Body of pancreas (tissue), 4 donors: ENCODE data around the gene CSNK1A1. TPM values are rescaled to one million over a fixed set of nuclear protein-coding genes. Genes with fewer than 3 reads are reported as not detected.

ENCODE experiments used
- ATAC-seq: fragments of 150-250 bp; one replicate; pipeline ENCODE4 v1.9.1; 2016
- DNase-seq, 4 donors: peaks; one replicate each; pipeline ENCODE4 v3.0.0-alpha.2; 2019
- H3K27ac ChIP-seq, 4 donors: fragments of 200-600 bp; sonication (generic); 1 replicate in 3 of 4; 2 replicates in 1 of 4; pipeline versions ENCODE4 v1.5.1 to v1.6.1; 2016 to 2019; ENCODE audit warnings: mild to moderate bottlenecking in 1 of 4, mixed read lengths in 1 of 4, moderate library complexity in 1 of 4
- H3K27me3 ChIP-seq, 2 donors: fragments of 200-600 bp; sonication (generic); one replicate each; pipeline ENCODE4 v1.6.0; 2016; ENCODE audit warnings: mild to moderate bottlenecking in 1 of 2
- H3K36me3 ChIP-seq, 2 donors: fragments of 200-600 bp; sonication (generic); replicated peaks in 1 of 2; 2 replicates each; pipeline ENCODE4 v1.5.1; 2016; ENCODE audit warnings: low read depth in 2 of 2; ENCODE audit not compliant: insufficient read depth in 1 of 2
- H3K4me1 ChIP-seq: fragments of 200-600 bp; sonication (generic); one replicate; pipeline ENCODE4 v1.6.0; 2016
- H3K4me3 ChIP-seq, 2 donors: fragments of 200-600 bp; sonication (generic); 1 replicate in 1 of 2; 2 replicates in 1 of 2; pipeline ENCODE4 v1.5.1; 2016 to 2019
- H3K9me3 ChIP-seq, 3 donors: fragments of 200-600 bp; sonication (generic); 1 replicate in 2 of 3; 2 replicates in 1 of 3; pipeline ENCODE4 v1.5.1; 2016
- POLR2A ChIP-seq, 3 donors: fragments of 450-650 bp; IDR thresholded peaks; one replicate each; pipeline ENCODE4 v1.6.1; 2016; ENCODE audit warnings: antibody characterized with exemption in 3 of 3, mild to moderate bottlenecking in 2 of 3
- WGBS, 2 donors: methylation state at CpG; one replicate each; pipeline ENCODE4 v1.1.5; 2017; 5-methylcytosine and 5-hydroxymethylcytosine counted together
- intact Hi-C: fragments of 100-400 bp; cut with DNase I; formaldehyde crosslinking; loops from one replicate; pipeline ENCODE4 v1.15.1; 2023
- total RNA-seq, 2 donors: library from RNA; depleted of rRNA; stranded (reverse); fragments of >200 nt; gene quantifications; one replicate each; pipeline ENCODE4 v1.1.0, GENCODE V29; 2016
- TF ChIP-seq, protein P1 (sequence below), 7 experiments: fragments of 450-650 bp in 4 of 7; fragments of 200-600 bp in 3 of 7; sonication (generic) in 3 of 7; IDR thresholded peaks; one replicate each; pipeline ENCODE4 v1.5.1; 2016 to 2019; ENCODE audit warnings: antibody characterized with exemption in 7 of 7

The CSNK1A1 gene
- total RNA-seq, 2 donors from 2014 or later: 82.4 to 85.4 TPM

DNA sequence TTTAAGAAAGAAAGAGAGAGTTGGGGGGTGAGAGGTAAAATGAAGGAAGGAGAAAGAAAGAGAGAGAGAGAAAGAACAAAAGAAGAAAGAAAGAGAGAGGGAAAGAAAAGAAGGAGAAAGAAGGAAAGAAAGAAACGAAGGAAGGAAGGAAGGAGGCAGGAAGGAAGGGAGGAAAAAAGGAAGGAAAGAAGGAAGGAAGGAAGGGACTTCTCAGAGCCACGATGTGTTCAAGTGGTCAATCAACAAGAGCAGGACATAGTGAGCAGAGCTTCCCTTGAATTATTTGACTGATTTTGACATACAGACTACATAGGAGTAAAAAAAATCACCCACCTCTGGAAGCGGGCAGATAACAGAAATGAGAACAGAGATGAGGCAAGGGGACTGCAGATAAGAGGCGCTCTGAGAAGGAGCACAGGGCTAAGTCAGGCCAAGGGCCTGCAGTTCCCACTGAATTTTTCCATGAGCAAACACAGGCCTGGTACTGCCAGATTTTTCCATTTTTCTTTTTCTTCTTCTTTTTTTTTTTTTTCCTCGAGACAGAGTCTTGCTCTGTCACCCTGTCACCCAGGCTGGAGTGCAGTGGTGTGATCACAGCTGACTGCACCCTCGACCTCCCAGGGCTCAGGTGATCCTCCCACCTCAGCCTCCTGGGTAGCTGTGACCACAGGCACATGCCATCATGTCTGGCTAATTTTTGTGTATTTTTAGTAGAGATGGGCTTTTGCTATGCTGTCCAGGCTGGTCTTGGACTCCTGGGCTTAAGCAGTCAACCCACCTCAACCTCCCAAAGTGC is 94.4 kb downstream of the CSNK1A1 start:
- intact Hi-C loops: no loop called here
- H3K36me3 ChIP-seq: no peaks in the 10 kb centered on the region
- no peaks in the 10 kb centered on the region for H3K9me3 ChIP-seq
- WGBS, 2 donors: 32 to 53% methylated on average over 6 of the region's 6 CpGs
- DNase-seq (no peak), ATAC-seq (peak; percentile 23)
- H3K4me3 ChIP-seq: no peak overlapping the region
- peak overlapping the region in 1 of 4 donors; percentile 41 for H3K27ac ChIP-seq
- H3K27me3 ChIP-seq: no peaks in the 10 kb centered on the region
- H3K4me1 ChIP-seq: peaks cover 29% of the 10 kb centered on the region
- TF ChIP-seq, protein P1, sequence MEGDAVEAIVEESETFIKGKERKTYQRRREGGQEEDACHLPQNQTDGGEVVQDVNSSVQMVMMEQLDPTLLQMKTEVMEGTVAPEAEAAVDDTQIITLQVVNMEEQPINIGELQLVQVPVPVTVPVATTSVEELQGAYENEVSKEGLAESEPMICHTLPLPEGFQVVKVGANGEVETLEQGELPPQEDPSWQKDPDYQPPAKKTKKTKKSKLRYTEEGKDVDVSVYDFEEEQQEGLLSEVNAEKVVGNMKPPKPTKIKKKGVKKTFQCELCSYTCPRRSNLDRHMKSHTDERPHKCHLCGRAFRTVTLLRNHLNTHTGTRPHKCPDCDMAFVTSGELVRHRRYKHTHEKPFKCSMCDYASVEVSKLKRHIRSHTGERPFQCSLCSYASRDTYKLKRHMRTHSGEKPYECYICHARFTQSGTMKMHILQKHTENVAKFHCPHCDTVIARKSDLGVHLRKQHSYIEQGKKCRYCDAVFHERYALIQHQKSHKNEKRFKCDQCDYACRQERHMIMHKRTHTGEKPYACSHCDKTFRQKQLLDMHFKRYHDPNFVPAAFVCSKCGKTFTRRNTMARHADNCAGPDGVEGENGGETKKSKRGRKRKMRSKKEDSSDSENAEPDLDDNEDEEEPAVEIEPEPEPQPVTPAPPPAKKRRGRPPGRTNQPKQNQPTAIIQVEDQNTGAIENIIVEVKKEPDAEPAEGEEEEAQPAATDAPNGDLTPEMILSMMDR (IDR thresholded peaks at IDR 0.05): no peak
- no peak for TF ChIP-seq POLR2A (IDR thresholded peaks at IDR 0.05)

DNA sequence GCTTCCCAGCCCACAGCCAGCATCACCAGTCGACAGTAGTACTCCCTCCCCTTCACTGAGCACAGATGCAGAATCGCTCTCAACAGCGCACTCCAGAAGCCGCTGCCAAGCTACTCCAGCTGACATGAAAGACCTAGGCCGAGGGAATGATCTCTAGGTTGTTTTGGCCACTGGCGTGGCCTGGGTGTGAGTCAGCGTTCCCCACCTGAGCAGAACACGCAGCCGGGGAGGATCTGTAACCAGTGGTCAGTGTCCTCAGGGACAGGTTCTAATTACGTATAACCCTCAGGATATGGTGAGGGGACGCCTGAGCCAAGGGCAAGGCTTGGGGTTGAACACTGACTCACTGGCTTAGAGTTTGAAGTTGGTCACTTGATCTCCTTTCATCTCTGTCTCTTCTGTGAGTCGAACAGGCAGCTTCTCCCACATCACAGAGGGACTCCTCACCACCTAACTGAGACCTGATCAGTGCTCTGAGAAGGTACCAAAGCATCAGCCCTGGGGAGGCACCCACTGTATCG is 95.3 kb downstream of the CSNK1A1 start:
- WGBS, 2 donors: 76 to 82% methylated on average over 4 to 13 of the region's 13 CpGs
- ATAC-seq: no peak
- Histone ChIP-seq H3K27me3 (no peaks in the 10 kb centered on the region), H3K27ac (peak overlapping the region in 1 of 4 donors; percentile 41), H3K4me3 (no peak overlapping the region), H3K9me3 (no peaks in the 10 kb centered on the region), H3K36me3 (no peaks in the 10 kb centered on the region), H3K4me1 (peaks cover 35% of the 10 kb centered on the region)
- TF ChIP-seq, protein P1 (IDR thresholded peaks at IDR 0.05): no peak
- no peak for TF ChIP-seq POLR2A (IDR thresholded peaks at IDR 0.05)
- no peak for DNase-seq
- intact Hi-C loops: no loop called here

DNA sequence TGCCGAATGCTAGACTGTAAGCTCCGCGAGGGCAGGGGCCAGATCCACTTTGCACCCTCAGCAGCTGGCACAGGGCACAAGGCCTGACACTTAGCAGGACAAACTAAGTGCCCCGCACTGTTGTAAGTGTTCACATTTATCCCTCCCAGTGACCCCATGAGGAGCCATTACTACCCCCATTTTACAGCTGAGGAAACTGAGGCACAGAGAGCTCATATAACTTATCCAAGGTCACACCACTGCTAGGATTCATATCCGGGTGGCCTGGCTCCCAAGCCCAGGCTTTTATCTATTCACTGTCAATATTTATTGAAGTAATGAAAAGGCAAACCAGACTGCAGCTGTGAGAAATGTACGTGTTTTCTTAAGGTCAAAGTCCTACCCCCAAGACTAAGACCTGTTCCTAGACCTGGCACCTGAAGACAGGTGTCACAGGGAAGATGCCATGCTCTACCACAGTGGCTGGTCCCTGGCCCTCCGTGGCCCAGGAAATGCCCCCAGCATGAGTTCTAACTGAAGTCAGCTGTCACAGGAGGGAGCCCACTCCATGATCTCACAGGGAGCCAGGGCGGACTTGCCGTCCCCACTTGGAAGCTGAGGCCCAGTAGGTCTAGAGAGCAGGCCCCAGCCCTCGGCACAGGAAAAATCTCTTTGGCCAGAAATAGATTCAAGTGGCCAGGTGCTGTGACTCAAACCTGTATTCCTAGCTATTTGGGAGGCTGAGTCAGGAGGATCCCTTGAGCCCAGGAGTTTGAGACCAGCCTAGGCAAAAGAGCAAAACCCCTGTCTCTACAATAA is 97.4 kb downstream of the CSNK1A1 start:
- no peak overlapping the region for H3K4me3 ChIP-seq
- H3K27me3 ChIP-seq: no peaks in the 10 kb centered on the region
- intact Hi-C loops: no loop called here
- DNase-seq: peak in 1 of 4 donors; percentile 34
- TF ChIP-seq, protein P1 (IDR thresholded peaks at IDR 0.05): no peak
- no peak for TF ChIP-seq POLR2A (IDR thresholded peaks at IDR 0.05)
- H3K9me3 ChIP-seq: no peaks in the 10 kb centered on the region
- ATAC-seq: no peak
- WGBS, 2 donors: 54 to 65% methylated on average over 7 to 10 of the region's 10 CpGs
- H3K27ac ChIP-seq: peak overlapping the region in 3 of 4 donors; percentile 27 to 70 (median 67)
- peaks cover 41% of the 10 kb centered on the region for H3K4me1 ChIP-seq
- no peaks in the 10 kb centered on the region for H3K36me3 ChIP-seq

DNA sequence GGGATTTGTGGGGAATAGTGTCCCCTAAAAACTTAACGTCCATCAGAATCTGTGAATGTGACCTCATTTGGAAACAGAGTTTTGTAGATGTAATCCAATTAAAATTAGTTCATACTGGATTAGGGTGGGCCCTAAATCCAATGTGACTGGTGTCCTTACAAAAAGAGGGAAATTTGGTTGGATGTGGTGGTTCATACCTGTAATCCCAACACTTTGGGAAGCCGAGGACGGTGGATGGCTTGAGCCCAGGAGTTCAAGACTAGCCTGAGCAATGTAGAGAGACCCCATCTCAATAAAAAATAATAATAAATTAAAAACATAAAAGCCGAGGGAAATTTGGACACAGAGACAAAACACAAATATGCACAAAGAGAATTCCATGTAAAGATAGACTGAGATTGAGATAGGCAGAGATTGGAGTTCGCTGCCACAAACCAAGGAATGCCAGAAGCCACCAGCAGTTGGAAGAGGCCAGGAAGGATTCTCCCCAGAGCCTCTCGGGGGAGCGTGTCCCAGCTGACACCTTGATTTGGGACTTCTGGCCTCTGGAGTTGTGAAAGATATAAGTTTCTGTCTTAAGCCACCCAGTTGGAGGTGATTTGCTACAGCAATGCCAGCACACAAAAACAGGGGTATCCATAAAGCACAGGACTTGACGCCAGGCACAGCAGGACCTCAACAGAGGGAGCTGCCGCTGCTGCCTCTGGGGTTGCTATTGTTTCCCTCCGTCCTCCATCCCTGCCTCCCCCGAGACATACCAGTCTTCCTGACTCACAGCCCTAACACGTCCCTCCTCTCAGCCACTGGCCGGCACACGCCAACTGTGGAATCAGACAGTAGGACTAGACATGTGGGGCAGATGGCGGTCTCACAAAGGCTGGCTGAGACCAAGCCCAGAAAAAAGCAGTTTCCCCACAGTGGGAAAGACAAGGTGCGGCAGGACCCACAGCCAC is 98.3 kb downstream of the CSNK1A1 start:
- intact Hi-C loops: no loop called here

More for the DNA sequence above, 98.3 kb downstream of the CSNK1A1 start:
- Histone ChIP-seq H3K27me3 (no peaks in the 10 kb centered on the region), H3K4me3 (no peak overlapping the region), H3K36me3 (no peaks in the 10 kb centered on the region), H3K9me3 (no peaks in the 10 kb centered on the region), H3K4me1 (peaks cover 41% of the 10 kb centered on the region), H3K27ac (peak overlapping the region in 3 of 4 donors; percentile 65 to 70 (median 67))
- DNase-seq: peak in 2 of 4 donors; percentile 23 to 42
- ATAC-seq: no peak
- TF ChIP-seq POLR2A (IDR thresholded peaks at IDR 0.05): no peak
- TF ChIP-seq, protein P1 (IDR thresholded peaks at IDR 0.05): no peak
- WGBS, 2 donors: 82 to 87% methylated on average over 14 to 15 of the region's 16 CpGs
